ENCODE measurements around the gene TMEM8B.

Gene TMEM8B

GRCh38 chr9:35852267-35852815 lies 23.3 kb downstream of the TMEM8B start:
- Histone ChIP-seq H3K4me3 (ENCODE audit: low read depth, low read length) (no peak overlapping the region), H3K27ac (no peak overlapping the region), H3K27me3 (ENCODE audit: control insufficient read depth, insufficient read depth, low read length) (no peaks in the 10 kb centered on the region), H3K79me2 (no peaks in the 10 kb centered on the region), H3K9me3 (ENCODE audit: control insufficient read depth, low read length) (no peaks in the 10 kb centered on the region), H2AFZ (no peak overlapping the region), H3K4me1 (no peaks in the 10 kb centered on the region), H3K4me2 (ENCODE audit: low read length) (no peak overlapping the region), H3K36me3 (ENCODE audit: control insufficient read depth, insufficient read depth, low read length) (no peaks in the 10 kb centered on the region), H3K9ac (no peak overlapping the region)
- TF ChIP-seq, protein P1, sequence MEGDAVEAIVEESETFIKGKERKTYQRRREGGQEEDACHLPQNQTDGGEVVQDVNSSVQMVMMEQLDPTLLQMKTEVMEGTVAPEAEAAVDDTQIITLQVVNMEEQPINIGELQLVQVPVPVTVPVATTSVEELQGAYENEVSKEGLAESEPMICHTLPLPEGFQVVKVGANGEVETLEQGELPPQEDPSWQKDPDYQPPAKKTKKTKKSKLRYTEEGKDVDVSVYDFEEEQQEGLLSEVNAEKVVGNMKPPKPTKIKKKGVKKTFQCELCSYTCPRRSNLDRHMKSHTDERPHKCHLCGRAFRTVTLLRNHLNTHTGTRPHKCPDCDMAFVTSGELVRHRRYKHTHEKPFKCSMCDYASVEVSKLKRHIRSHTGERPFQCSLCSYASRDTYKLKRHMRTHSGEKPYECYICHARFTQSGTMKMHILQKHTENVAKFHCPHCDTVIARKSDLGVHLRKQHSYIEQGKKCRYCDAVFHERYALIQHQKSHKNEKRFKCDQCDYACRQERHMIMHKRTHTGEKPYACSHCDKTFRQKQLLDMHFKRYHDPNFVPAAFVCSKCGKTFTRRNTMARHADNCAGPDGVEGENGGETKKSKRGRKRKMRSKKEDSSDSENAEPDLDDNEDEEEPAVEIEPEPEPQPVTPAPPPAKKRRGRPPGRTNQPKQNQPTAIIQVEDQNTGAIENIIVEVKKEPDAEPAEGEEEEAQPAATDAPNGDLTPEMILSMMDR (IDR thresholded peaks at IDR 0.05): no peak

DNA sequence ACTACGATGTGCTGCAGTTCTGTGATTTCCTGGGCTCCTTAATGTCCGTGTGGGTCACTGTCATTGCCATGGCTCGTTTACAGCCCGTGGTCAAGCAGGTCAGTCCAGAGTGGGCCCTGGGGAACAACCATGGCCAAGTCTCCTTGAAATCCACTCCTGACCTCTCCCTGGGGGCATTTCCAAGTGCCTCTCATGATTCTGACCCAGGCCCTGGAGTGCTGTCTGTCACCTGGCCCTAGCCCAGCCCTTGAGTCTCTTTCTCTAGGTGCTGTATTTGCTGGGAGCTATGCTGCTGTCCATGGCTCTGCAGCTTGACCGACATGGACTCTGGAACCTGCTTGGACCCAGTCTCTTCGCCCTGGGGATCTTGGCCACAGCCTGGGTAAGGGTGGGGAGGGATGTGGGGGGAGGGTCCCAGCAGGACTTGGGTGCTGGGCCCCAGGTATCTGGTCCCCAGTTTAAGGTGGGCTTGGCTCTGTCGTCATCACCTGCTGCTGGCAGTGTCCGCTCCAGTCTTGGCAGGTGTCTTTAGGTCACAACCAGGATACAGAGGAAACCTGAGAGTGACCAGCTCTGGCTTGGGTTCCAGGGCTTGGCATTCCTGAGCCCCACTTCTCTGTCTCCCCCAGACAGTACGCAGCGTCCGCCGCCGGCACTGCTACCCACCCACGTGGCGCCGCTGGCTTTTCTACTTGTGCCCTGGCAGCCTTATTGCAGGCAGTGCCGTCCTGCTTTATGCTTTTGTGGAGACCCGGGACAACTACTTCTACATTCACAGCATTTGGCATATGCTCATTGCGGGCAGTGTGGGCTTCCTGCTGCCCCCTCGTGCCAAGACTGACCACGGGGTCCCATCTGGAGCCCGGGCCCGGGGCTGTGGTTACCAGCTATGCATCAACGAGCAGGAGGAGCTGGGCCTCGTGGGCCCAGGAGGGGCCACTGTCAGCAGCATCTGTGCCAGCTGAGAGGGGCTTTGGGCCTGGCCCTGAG lies 24.1 kb downstream of the TMEM8B start:
- Histone ChIP-seq H3K4me1 (no peaks in the 10 kb centered on the region), H3K4me3 (ENCODE audit: low read depth, low read length) (no peak overlapping the region), H3K4me2 (ENCODE audit: low read length) (no peak overlapping the region), H3K27me3 (ENCODE audit: control insufficient read depth, insufficient read depth, low read length) (no peaks in the 10 kb centered on the region), H3K9ac (no peak overlapping the region), H3K27ac (no peak overlapping the region), H3K36me3 (ENCODE audit: control insufficient read depth, insufficient read depth, low read length) (no peaks in the 10 kb centered on the region), H2AFZ (no peak overlapping the region), H3K79me2 (no peaks in the 10 kb centered on the region), H3K9me3 (ENCODE audit: control insufficient read depth, low read length) (no peaks in the 10 kb centered on the region)
- TF ChIP-seq, protein P1 (IDR thresholded peaks at IDR 0.05): no peak

GRCh38 chr9:35854091-35854762 lies 25.2 kb downstream of the TMEM8B start:
- no peaks in the 10 kb centered on the region for H3K27me3 ChIP-seq (ENCODE audit: control insufficient read depth, insufficient read depth, low read length)
- H3K4me1 ChIP-seq: peaks cover 4% of the 10 kb centered on the region
- H3K9ac ChIP-seq: no peak overlapping the region
- H3K79me2 ChIP-seq: no peaks in the 10 kb centered on the region
- no peak overlapping the region for H2AFZ ChIP-seq
- no peak overlapping the region for H3K4me2 ChIP-seq (ENCODE audit: low read length)
- no peak overlapping the region for H3K4me3 ChIP-seq (ENCODE audit: low read depth, low read length)
- no peaks in the 10 kb centered on the region for H3K36me3 ChIP-seq (ENCODE audit: control insufficient read depth, insufficient read depth, low read length)
- no peak overlapping the region for H3K27ac ChIP-seq
- no peaks in the 10 kb centered on the region for H3K9me3 ChIP-seq (ENCODE audit: control insufficient read depth, low read length)
- TF ChIP-seq, protein P1 (IDR thresholded peaks at IDR 0.05): no peak

DNA sequence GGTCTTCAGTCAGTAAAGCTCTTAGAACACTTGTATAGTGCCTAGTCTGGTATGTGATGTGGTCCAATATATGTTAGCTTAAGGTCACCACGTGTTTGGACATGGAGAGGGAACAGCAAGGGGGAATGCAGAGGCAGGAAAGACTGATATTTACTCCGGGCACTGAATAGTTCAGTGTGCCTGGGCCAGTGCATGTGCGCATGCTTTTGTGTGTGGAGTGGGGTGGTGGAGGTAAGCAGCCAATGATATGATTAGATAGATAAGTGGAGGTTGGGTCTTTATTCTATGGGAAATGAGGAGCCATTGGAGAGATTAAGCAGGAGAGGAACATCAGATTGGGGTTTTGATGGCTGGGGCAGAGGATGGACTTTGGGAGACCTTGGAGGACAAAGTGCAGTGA lies 27.2 kb downstream of the TMEM8B start:
- TF ChIP-seq, protein P1 (IDR thresholded peaks at IDR 0.05): no peak
- H3K27me3 ChIP-seq (ENCODE audit: control insufficient read depth, insufficient read depth, low read length): no peaks in the 10 kb centered on the region
- H3K4me3 ChIP-seq (ENCODE audit: low read depth, low read length): no peak overlapping the region
- no peaks in the 10 kb centered on the region for H3K79me2 ChIP-seq
- H3K4me1 ChIP-seq: peaks cover 4% of the 10 kb centered on the region
- H3K27ac ChIP-seq: no peak overlapping the region
- H3K9ac ChIP-seq: no peak overlapping the region
- H2AFZ ChIP-seq: no peak overlapping the region
- H3K36me3 ChIP-seq (ENCODE audit: control insufficient read depth, insufficient read depth, low read length): no peaks in the 10 kb centered on the region
- H3K4me2 ChIP-seq (ENCODE audit: low read length): no peak overlapping the region
- H3K9me3 ChIP-seq (ENCODE audit: control insufficient read depth, low read length): no peaks in the 10 kb centered on the region

All from parathyroid adenoma (tissue), 2 donors.